Tibial nerve (tissue), 4 donors: Measurements from ENCODE around the gene ACVR1. TPM values are rescaled to one million over a fixed set of nuclear protein-coding genes. Genes with fewer than 3 reads are reported as not detected.
A peak's percentile ranks its signal among the peaks of the same experiment; 100 is the strongest.

ENCODE experiments used
- DNase-seq, 2 donors: peaks; one replicate each; pipeline ENCODE4 v3.0.0-alpha.2; 2019; ENCODE audit warnings: low spot score in 2 of 2
- H3K27ac ChIP-seq, 4 donors: fragments of 200-600 bp; sonication (generic) in 3 of 4; one replicate each; pipeline ENCODE4 v1.5.1; 2017 to 2019; ENCODE audit warnings: mild to moderate bottlenecking in 1 of 4
- H3K27me3 ChIP-seq, 2 donors: fragments of 200-600 bp; sonication (generic) in 1 of 2; one replicate each; pipeline versions ENCODE4 v1.5.1 to v1.6.0; 2017 to 2019
- H3K36me3 ChIP-seq, 3 donors: fragments of 200-600 bp; sonication (generic); one replicate each; pipeline ENCODE4 v1.5.1; 2018 to 2019
- H3K4me1 ChIP-seq, 4 donors: fragments of 200-600 bp; sonication (generic) in 3 of 4; one replicate each; pipeline ENCODE4 v1.5.1; 2017 to 2019
- H3K4me3 ChIP-seq, 4 donors: fragments of 200-600 bp; sonication (generic) in 3 of 4; one replicate each; pipeline ENCODE4 v1.5.1; 2017 to 2019; ENCODE audit warnings: mild to moderate bottlenecking in 1 of 4, moderate library complexity in 1 of 4
- H3K9me3 ChIP-seq, 4 donors: fragments of 200-600 bp; sonication (generic) in 3 of 4; one replicate each; pipeline ENCODE4 v1.5.1; 2017 to 2019
- CTCF ChIP-seq, 5 experiments: fragments of 200-600 bp in 3 of 5; fragments of 450-650 bp in 2 of 5; sonication (generic) in 3 of 5; IDR thresholded peaks; one replicate each; pipeline ENCODE4 v1.5.1; 2016 to 2019; ENCODE audit warnings: antibody characterized with exemption in 5 of 5, mild to moderate bottlenecking in 3 of 5, moderate library complexity in 2 of 5
- EP300 ChIP-seq, 2 donors: sonication (generic); formaldehyde crosslinking; IDR thresholded peaks; one replicate each; pipeline ENCODE4 v1.6.1; 2017; ENCODE audit warnings: antibody characterized with exemption in 2 of 2, mild to moderate bottlenecking in 1 of 2
- POLR2A ChIP-seq, 2 donors: fragments of 450-650 bp; IDR thresholded peaks; one replicate each; pipeline ENCODE4 v1.6.1; 2017; ENCODE audit warnings: antibody characterized with exemption in 2 of 2, mild to moderate bottlenecking in 2 of 2, moderate library complexity in 2 of 2
- WGBS, 2 donors: methylation state at CpG; one replicate each; pipeline ENCODE4 v1.1.5; 2018; 5-methylcytosine and 5-hydroxymethylcytosine counted together
- total RNA-seq, 4 donors: library from RNA; depleted of rRNA; stranded (reverse); fragments of >200 nt; gene quantifications; one replicate each; pipeline ENCODE4 v1.1.0, GENCODE V29; 2016

The ACVR1 gene
- total RNA-seq, 4 donors from 2014 or later: 19.2 to 24.7 (median 22.8) TPM

- TF ChIP-seq CTCF (IDR thresholded peaks at IDR 0.05): no peak
- TF ChIP-seq EP300 (IDR thresholded peaks at IDR 0.05): no peak
- Histone ChIP-seq H3K27me3 (no peaks in the 10 kb centered on the region), H3K4me3 (no peak overlapping the region), H3K36me3 (peaks cover 0 to 4% (median 0%) of the 10 kb centered on the region in 3 donors), H3K4me1 (peaks cover 6 to 60% (median 29%) of the 10 kb centered on the region in 4 donors), H3K9me3 (no peaks in the 10 kb centered on the region), H3K27ac (no peak overlapping the region)
- DNase-seq: no peak
- 65 to 70% methylated on average over 3 of the region's 3 CpGs for WGBS, 2 donors
These were observed 33.8 kb downstream of the ACVR1 start for GRCh38 chr2:157842106-157842879.

- Histone ChIP-seq H3K36me3 (peaks cover 0 to 4% (median 0%) of the 10 kb centered on the region in 3 donors), H3K27ac (no peak overlapping the region), H3K4me1 (peaks cover 6 to 65% (median 31%) of the 10 kb centered on the region in 4 donors), H3K9me3 (no peaks in the 10 kb centered on the region), H3K27me3 (no peaks in the 10 kb centered on the region), H3K4me3 (no peak overlapping the region)
- TF ChIP-seq EP300 (IDR thresholded peaks at IDR 0.05): no peak
- TF ChIP-seq CTCF (IDR thresholded peaks at IDR 0.05): no peak
- no peak for TF ChIP-seq POLR2A (IDR thresholded peaks at IDR 0.05)
- WGBS, 2 donors: 88 to 95% methylated on average over 2 of the region's 2 CpGs
- DNase-seq: no peak
These were observed 34.6 kb downstream of the ACVR1 start for GRCh38 chr2:157841485-157841884.

GRCh38 chr2:157840568-157841156 is 35.5 kb downstream of the ACVR1 start:
- no peak for TF ChIP-seq EP300 (IDR thresholded peaks at IDR 0.05)
- no peak for TF ChIP-seq POLR2A (IDR thresholded peaks at IDR 0.05)
- TF ChIP-seq CTCF (IDR thresholded peaks at IDR 0.05): no peak
- Histone ChIP-seq H3K9me3 (no peaks in the 10 kb centered on the region), H3K4me3 (no peak overlapping the region), H3K27ac (peak overlapping the region in 1 of 4 donors; percentile 13), H3K36me3 (peaks cover 0 to 4% (median 0%) of the 10 kb centered on the region in 3 donors), H3K27me3 (no peaks in the 10 kb centered on the region), H3K4me1 (peaks cover 6 to 65% (median 31%) of the 10 kb centered on the region in 4 donors)
- DNase-seq: no peak
- WGBS, 2 donors: 48 to 56% methylated on average over 10 of the region's 10 CpGs

GRCh38 chr2:157839822-157840221 is 36.3 kb downstream of the ACVR1 start:
- TF ChIP-seq POLR2A (IDR thresholded peaks at IDR 0.05): no peak
- no peak for TF ChIP-seq CTCF (IDR thresholded peaks at IDR 0.05)
- TF ChIP-seq EP300 (IDR thresholded peaks at IDR 0.05): no peak

GRCh38 chr2:157839162-157839801 is 36.8 kb downstream of the ACVR1 start:
- H3K27ac ChIP-seq: peak overlapping the region in 2 of 4 donors; percentile 82 to 90
- no peak for DNase-seq
- WGBS, 2 donors: 55 to 66% methylated on average over 5 of the region's 5 CpGs
- TF ChIP-seq EP300 (IDR thresholded peaks at IDR 0.05) (no peak), POLR2A (IDR thresholded peaks at IDR 0.05) (no peak), CTCF (IDR thresholded peaks at IDR 0.05) (no peak)
- no peaks in the 10 kb centered on the region for H3K27me3 ChIP-seq
- H3K4me3 ChIP-seq: no peak overlapping the region
- H3K4me1 ChIP-seq: peaks cover 6 to 65% (median 31%) of the 10 kb centered on the region in 4 donors
- no peaks in the 10 kb centered on the region for H3K9me3 ChIP-seq
- H3K36me3 ChIP-seq: no peaks in the 10 kb centered on the region

More at GRCh38 chr2:157839822-157840221, 36.3 kb downstream of the ACVR1 start:
- no peak for DNase-seq
- H3K36me3 ChIP-seq: no peaks in the 10 kb centered on the region
- 69 to 75% methylated on average over 2 of the region's 2 CpGs for WGBS, 2 donors
- peaks cover 6 to 65% (median 31%) of the 10 kb centered on the region in 4 donors for H3K4me1 ChIP-seq
- H3K4me3 ChIP-seq: no peak overlapping the region
- no peaks in the 10 kb centered on the region for H3K27me3 ChIP-seq
- H3K9me3 ChIP-seq: no peaks in the 10 kb centered on the region
- H3K27ac ChIP-seq: no peak overlapping the region
